NCI-H2196 (cell line): ENCODE measurements around the gene COPE.
"Not testable (repeated sequence)": the region's sequence is repeated elsewhere in the genome, so short reads cannot be mapped to it uniquely, and the experiment has no call there.

Experiments used
- DNase-seq: peaks from one replicate; lab custom pipeline; 2025; ENCODE audit not compliant: unreplicated experiment; lab: John Stamatoyannopoulos, UW

Gene COPE

DNA sequence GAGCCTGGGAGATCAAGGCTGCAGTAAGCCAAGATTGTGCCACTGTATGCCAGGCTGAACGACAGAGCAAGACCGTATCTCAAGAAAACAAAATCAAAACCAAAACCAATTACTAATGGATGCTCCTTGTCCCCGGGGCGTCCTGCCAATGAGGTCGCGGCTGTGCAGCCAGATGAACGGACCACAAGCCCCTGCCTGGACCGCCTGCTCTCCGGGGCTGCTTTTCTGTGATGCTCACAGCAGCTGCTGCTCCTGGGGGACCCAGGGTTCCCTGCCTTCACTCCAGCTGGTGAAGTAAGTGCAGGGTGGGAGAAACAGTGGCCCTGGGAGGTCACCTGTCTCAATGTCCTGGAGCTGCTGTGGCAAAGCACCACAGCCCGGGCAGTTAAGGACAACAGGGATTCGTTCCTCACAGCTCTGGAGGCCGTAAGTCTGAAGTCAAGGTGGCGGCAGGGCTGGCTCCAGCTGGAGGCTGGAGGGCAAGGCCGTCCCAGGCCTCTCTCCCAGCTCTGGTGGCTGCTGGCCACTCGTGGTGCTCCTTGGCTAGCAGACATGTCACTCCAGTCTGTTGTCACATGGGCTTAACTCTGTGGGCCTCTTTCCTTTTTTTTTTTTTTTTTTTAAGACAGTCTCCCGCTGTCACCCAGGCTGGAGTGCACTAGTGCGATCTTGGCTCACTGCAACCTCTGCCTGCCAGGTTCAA, 10.1 kb downstream of the COPE start:
- no peak for DNase-seq

DNA sequence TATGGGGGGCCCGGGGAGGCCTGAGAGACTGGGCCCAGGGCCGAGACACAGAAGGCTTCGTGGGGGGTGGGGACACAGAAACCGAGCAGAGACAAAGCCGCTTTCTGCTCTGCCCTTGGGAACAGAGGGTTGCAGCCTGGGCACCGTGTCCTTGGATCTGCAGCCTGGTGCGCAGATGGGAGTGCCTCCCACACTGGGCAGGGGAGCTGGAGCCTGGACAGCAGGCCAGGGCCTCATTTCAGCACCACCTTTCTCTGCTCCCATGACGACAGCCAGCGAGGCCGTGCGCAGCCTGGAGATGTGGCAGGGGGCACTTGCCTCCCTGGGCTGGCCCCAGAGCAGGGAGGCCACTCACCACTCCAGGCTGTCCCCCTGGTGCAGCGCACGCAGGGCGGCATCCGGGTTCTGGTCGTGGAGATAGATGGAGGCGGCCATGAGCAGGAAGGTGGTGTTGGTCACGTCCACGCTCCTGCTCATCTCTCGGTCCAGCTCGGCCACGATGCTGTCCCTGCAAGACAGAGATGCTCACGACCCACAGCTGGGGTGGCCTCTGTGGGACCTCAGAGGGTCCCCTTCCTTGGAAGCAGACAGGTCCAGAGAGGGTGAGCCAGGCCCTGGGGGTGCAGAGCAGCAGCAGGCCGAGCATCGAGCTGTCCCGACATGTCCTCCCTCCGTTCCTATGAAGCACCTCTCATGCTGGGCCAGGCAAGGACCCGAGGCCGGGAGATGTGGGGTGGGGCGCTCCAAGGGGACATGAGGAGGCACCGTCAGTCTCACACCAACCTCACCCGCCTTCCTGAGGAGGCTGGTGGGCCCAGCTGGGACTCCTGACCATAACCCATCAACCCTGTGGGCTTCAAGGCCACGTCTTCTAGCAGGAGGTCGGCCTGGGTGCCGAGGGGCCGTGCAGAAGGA, 12.3 kb downstream of the COPE start:
- DNase-seq, result no peak

- no peak for DNase-seq
These were observed 13.5 kb downstream of the COPE start for GRCh38 chr19:18905513-18906236.

- DNase-seq, result no peak
These were observed 14.1 kb downstream of the COPE start for GRCh38 chr19:18905058-18905456.

DNA sequence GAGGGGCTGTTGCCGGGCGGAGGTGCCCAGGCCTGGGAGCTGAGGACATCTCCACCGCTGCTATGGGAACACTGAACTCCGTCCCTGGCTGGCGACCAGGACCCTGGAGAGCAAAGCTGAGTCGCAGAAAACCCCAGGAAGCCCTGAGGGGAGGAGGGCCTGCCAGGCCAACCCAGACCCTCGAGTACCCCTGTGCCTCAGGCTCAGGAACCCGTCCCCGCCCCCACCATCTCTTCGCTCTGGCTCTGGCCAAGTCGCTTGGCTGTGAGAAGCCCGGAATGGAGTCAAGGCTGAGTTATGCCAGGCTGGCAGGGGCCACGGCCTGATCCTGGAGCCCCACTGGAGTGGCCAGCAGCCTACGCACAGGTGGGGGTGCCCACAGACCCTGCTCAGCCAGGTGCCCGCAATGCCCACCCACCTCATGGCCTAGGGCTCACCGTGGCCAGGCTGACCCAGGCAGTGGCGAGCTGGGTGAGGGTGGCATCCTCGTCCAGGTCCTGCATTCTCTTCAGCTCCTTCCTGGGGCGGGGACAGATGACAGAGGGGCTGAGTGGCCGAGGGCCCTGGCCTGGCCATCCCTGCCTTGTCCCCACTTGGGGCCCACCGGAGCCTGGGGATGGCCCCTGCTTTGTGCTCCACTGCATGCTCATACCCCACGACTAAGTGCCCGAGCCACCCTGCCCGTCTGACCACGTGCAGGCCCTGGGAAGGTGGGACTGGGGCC, 14.7 kb downstream of the COPE start:
- no peak for DNase-seq

- DNase-seq, result no peak
These were observed 15.8 kb downstream of the COPE start for GRCh38 chr19:18903156-18904037.

- DNase-seq, result not testable (repeated sequence)
These were observed 16.7 kb downstream of the COPE start for GRCh38 chr19:18902519-18902918.

DNA sequence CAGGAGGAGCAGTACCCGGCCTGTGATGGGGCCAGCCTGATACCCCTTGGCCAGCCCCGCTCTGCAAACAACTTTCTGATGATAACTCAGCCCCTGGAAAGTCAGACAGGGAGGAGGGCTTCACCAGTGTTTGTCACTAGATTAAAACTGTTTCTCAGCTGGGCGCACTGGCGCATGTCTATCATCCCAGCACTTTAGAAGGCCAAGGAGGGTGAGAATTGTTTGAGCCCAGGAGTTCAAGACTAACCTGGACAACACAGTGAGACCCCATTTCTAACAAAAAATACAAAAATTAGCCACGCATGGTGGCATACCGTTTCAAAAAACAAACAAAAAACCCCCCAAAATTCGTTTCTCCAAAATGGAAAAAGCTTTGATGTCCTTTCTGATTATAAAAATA, 17.7 kb downstream of the COPE start:
- DNase-seq, result no peak

- DNase-seq, result no peak
These were observed 18.3 kb downstream of the COPE start for GRCh38 chr19:18900700-18901481.

DNA sequence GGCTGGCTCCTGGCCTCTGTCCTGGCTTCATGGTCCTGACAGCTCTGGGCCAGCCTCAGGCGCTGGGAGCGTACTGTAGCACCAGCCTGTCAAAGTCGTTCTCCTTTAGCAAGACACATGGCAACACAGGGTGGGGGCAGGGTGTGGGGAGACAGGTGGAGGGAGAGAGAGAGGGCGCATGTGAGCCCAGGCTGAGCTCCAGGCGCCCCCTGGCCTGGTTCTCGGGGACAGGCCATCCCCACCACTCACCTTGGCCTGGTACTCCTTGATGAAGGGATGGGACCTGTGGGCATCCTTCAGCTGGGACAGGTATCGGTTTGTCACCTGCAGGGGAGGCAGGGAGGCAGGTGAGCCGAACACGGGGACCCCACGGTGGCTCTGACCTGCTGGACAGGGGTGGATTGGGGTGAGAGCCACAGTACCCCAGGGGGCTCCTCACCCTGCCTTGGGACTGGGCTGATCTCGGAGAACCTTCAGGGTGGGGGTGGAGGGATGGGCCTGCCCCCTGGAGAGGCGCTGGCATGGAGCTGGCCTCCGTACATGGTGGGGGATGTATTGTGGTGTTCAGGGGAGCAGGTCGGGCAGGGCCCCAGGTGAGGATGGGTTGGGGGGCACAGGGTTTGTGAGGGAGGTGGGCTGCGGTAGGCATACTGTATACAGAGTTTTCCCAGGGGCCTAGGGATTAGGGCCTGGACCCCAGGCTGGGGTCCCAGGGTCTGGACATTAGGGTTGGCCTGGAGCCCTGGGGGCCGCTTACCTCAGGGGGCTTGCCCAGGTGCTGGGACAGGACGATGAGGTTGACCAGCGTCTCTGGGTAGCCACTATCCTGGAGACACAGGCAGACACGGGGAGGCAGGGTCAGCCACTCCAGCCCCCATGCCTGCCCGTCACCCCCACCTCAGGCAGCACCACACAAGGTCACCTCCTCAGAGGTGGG, 19.3 kb downstream of the COPE start:
- no peak for DNase-seq

DNA sequence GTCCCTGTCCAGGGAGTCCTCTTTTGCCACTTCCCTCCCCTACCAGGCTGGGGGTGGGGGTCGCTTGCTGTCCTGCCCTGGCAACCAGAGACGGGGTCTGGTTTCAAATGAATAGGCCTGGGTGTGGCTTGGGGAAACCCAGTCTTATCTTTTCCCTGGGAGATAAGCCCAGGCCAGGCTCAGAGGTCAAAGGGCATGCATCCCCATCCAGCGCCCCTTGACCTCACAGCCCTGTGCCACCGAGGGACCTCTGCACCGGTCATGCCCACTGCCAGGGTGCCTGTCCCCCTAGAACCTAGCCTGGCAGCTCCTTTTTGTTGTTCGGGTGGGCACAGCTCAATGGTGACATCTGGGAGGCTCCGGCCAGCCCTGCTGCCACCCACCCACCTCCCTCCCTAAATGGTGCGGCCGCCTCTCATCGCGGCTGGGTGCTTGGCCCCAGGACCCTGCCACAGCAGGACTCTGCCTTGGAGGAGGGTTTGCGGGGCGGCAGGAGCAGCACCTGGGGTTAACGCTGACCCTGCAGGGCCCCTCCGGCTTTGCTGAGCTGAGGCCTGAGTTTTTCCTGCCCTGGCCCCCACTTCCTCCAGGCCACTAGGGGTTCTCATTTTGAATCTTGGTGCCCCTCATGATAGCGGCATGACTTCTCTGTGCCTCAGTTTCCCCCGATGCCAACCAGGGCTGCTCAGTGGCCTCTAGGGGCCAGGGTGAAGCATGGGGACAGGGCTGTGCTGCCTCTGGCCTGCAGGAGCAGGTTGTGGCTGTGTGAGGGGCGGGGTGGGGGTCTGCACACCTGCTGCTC, 20.4 kb downstream of the COPE start:
- no peak for DNase-seq

DNA sequence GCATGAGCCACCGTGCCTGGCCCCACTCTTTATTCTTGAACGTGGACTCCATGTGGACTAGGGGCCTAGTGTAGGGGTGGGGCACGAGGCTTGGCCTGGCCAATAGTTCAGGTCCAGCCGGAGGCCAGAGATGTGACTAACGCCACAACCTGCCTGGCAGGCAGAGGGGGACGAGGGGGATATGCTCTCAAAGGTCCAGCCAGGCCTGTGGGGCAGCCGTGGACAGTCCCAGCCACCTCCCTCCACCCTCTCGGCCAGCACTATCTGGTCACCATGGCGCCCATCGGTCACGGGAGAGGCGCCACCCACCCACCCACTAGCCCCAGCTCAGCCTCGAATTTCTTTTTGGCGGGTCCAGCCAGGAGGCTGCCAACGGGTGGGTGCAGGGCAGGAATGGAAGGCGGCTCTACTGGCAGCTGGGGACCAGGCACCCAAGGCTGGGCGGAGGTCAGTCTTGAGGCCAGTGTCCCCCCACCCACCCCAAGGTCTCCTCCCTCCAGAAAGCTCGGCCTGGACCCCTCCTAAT, 21.0 kb downstream of the COPE start:
- peak; percentile 35 for DNase-seq

GRCh38 chr19:18897094-18898029, 21.8 kb downstream of the COPE start:
- DNase-seq, result no peak

GRCh38 chr19:18896421-18896841, 22.8 kb downstream of the COPE start:
- no peak for DNase-seq

DNA sequence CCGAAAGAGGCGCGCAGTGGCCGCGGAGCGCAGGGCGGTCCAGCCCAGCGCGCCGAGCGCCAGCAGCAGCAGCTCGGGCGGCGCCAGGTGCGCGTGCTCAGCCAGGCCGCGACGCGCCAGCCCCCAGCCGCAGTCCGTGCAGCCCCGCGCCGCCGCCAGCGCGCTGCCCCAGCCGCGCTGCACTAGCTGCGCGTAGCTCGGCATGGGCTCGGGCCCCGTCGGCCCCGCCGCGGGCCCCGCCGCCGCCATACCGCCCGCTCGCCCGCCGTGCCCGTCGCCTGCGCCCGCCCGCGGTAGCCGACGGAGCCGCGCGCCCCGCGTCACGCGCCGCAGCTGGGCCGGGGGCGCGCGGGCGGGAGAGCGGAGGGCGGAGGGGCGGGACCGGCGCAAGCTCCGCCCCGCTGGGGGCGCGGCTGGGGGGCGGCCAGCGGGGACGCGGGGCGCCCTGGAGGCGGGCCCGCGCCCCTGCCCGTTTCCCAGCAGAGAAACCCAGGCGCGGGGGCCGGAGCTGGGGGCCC, 23.3 kb downstream of the COPE start, which contains the start of gene CERS1:
Gene CERS1 (minus strand): TSS at position 335 of the 518 bp plus-strand sequence. CDS start 86 bp downstream, at position 249.
- DNase-seq, result peak; percentile 55
